ENCODE results near the gene EWSR1. TPM values are rescaled to one million over a fixed set of nuclear protein-coding genes. Genes with fewer than 3 reads are reported as not detected.
"Not testable (repeated sequence)": the region's sequence is repeated elsewhere in the genome, so short reads cannot be mapped to it uniquely, and the experiment has no call there.

The EWSR1 gene
- polyA plus RNA-seq, 6 donors from 2014 or later, result 175 to 252 (median 194) TPM

GRCh38 chr22:29337631-29338284, 69.7 kb downstream of the EWSR1 start:
- H3K27me3 Mint-ChIP-seq, result no peaks in the 10 kb centered on the region
- no peaks in the 10 kb centered on the region for H3K9me3 Mint-ChIP-seq
- ATAC-seq (ENCODE audit: low read depth in 2 of 2) (no peak), DNase-seq (no peak)
- H3K4me3 Mint-ChIP-seq, result no peak overlapping the region
- peak overlapping the region in 4 of 6 donors; percentile 34 to 84 (median 47) for H3K27ac Mint-ChIP-seq
- H3K36me3 Mint-ChIP-seq, result peaks cover 5 to 34% of the 10 kb centered on the region in 2 donors
- H3K4me1 Mint-ChIP-seq, result peaks cover 6 to 19% (median 9%) of the 10 kb centered on the region in 3 donors

GRCh38 chr22:29338398-29338797, 70.3 kb downstream of the EWSR1 start:
- ATAC-seq (ENCODE audit: low read depth in 2 of 2), result no peak

GRCh38 chr22:29339381-29340235, 71.5 kb downstream of the EWSR1 start:
- no peak for DNase-seq
- no peak for ATAC-seq (ENCODE audit: low read depth in 2 of 2)
- Mint-ChIP-seq H3K4me3 (no peak overlapping the region), H3K27me3 (no peaks in the 10 kb centered on the region), H3K9me3 (no peaks in the 10 kb centered on the region), H3K4me1 (peaks cover 3 to 20% (median 9%) of the 10 kb centered on the region in 3 donors), H3K36me3 (peaks cover 5 to 38% of the 10 kb centered on the region in 2 donors), H3K27ac (peak overlapping the region in 2 of 6 donors; percentile 22 to 91)

More at GRCh38 chr22:29338398-29338797, 70.3 kb downstream of the EWSR1 start:
- Mint-ChIP-seq H3K4me1 (peaks cover 4 to 23% (median 9%) of the 10 kb centered on the region in 3 donors), H3K9me3 (no peaks in the 10 kb centered on the region), H3K27ac (no peak overlapping the region), H3K36me3 (peaks cover 5 to 38% of the 10 kb centered on the region in 2 donors), H3K4me3 (no peak overlapping the region), H3K27me3 (no peaks in the 10 kb centered on the region)
- no peak for DNase-seq

GRCh38 chr22:29340566-29340965, 72.5 kb downstream of the EWSR1 start:
- DNase-seq (no peak), ATAC-seq (ENCODE audit: low read depth in 2 of 2) (no peak)
- H3K4me1 Mint-ChIP-seq, result peaks cover 3 to 15% (median 6%) of the 10 kb centered on the region in 3 donors
- no peak overlapping the region for H3K27ac Mint-ChIP-seq
- no peak overlapping the region for H3K4me3 Mint-ChIP-seq
- peaks cover 5 to 33% of the 10 kb centered on the region in 2 donors for H3K36me3 Mint-ChIP-seq
- no peaks in the 10 kb centered on the region for H3K9me3 Mint-ChIP-seq
- H3K27me3 Mint-ChIP-seq, result no peaks in the 10 kb centered on the region

- Mint-ChIP-seq H3K36me3 (peaks cover 5 to 27% of the 10 kb centered on the region in 2 donors), H3K9me3 (no peaks in the 10 kb centered on the region), H3K4me1 (peaks cover 0 to 10% (median 3%) of the 10 kb centered on the region in 3 donors), H3K27ac (no peak overlapping the region), H3K4me3 (no peak overlapping the region), H3K27me3 (no peaks in the 10 kb centered on the region)
- no peak for DNase-seq
- ATAC-seq (ENCODE audit: low read depth in 2 of 2), result no peak
Measured at GRCh38 chr22:29341056-29341848, 73.2 kb downstream of the EWSR1 start.

GRCh38 chr22:29341849-29342127, 73.7 kb downstream of the EWSR1 start:
- Mint-ChIP-seq H3K9me3 (no peaks in the 10 kb centered on the region), H3K27ac (no peak overlapping the region), H3K36me3 (peaks cover 5 to 26% of the 10 kb centered on the region in 2 donors), H3K4me3 (no peak overlapping the region), H3K4me1 (peaks cover 0 to 10% (median 3%) of the 10 kb centered on the region in 3 donors), H3K27me3 (no peaks in the 10 kb centered on the region)
- ATAC-seq (ENCODE audit: low read depth in 2 of 2) (no peak), DNase-seq (no peak)

GRCh38 chr22:29342177-29342576, 74.1 kb downstream of the EWSR1 start:
- H3K9me3 Mint-ChIP-seq, result no peaks in the 10 kb centered on the region
- DNase-seq (no peak), ATAC-seq (ENCODE audit: low read depth in 2 of 2) (no peak)
- no peak overlapping the region for H3K4me3 Mint-ChIP-seq
- H3K4me1 Mint-ChIP-seq, result peaks cover 0 to 10% (median 3%) of the 10 kb centered on the region in 3 donors
- H3K36me3 Mint-ChIP-seq, result peaks cover 6 to 30% of the 10 kb centered on the region in 2 donors
- peak overlapping the region in 1 of 6 donors; percentile 77 for H3K27ac Mint-ChIP-seq
- H3K27me3 Mint-ChIP-seq, result no peaks in the 10 kb centered on the region

- peaks cover 0 to 13% (median 3%) of the 10 kb centered on the region in 3 donors for H3K4me1 Mint-ChIP-seq
- H3K27ac Mint-ChIP-seq, result peak overlapping the region in 4 of 6 donors; percentile 47 to 78 (median 56)
- no peaks in the 10 kb centered on the region for H3K27me3 Mint-ChIP-seq
- no peak overlapping the region for H3K4me3 Mint-ChIP-seq
- no peak for DNase-seq
- H3K9me3 Mint-ChIP-seq, result no peaks in the 10 kb centered on the region
- ATAC-seq (ENCODE audit: low read depth in 2 of 2), result no peak
- H3K36me3 Mint-ChIP-seq, result peaks cover 12 to 36% of the 10 kb centered on the region in 2 donors
Measured at GRCh38 chr22:29342577-29343312, 74.7 kb downstream of the EWSR1 start.

GRCh38 chr22:29343313-29343805, 75.3 kb downstream of the EWSR1 start:
- Mint-ChIP-seq H3K4me1 (peaks cover 0 to 14% (median 3%) of the 10 kb centered on the region in 3 donors), H3K27ac (peak overlapping the region in 2 of 6 donors; percentile 56), H3K27me3 (no peaks in the 10 kb centered on the region), H3K36me3 (peaks cover 18 to 36% of the 10 kb centered on the region in 2 donors), H3K4me3 (no peak overlapping the region), H3K9me3 (no peaks in the 10 kb centered on the region)
- no peak for ATAC-seq (ENCODE audit: low read depth in 2 of 2)
- DNase-seq, result no peak

GRCh38 chr22:29344137-29344536, 76.1 kb downstream of the EWSR1 start:
- Mint-ChIP-seq H3K4me1 (peaks cover 0 to 16% (median 3%) of the 10 kb centered on the region in 3 donors), H3K27ac (peak overlapping the region in 1 of 6 donors; percentile 24), H3K9me3 (no peaks in the 10 kb centered on the region), H3K27me3 (no peaks in the 10 kb centered on the region), H3K4me3 (no peak overlapping the region), H3K36me3 (peaks cover 22 to 31% of the 10 kb centered on the region in 2 donors)
- DNase-seq (no peak), ATAC-seq (ENCODE audit: low read depth in 2 of 2) (no peak)

- Mint-ChIP-seq H3K4me1 (peaks cover 0 to 14% (median 0%) of the 10 kb centered on the region in 3 donors), H3K27ac (peak overlapping the region in 1 of 6 donors; percentile 10), H3K36me3 (peaks cover 21 to 26% of the 10 kb centered on the region in 2 donors)
- not testable (repeated sequence) for H3K4me3 Mint-ChIP-seq; ATAC-seq (ENCODE audit: low read depth in 2 of 2); H3K27me3 Mint-ChIP-seq; DNase-seq; H3K9me3 Mint-ChIP-seq
Measured at GRCh38 chr22:29344889-29345288, 76.8 kb downstream of the EWSR1 start.

GRCh38 chr22:29345932-29346331, 77.9 kb downstream of the EWSR1 start:
- DNase-seq, result no peak
- H3K36me3 Mint-ChIP-seq, result peaks cover 21 to 29% of the 10 kb centered on the region in 2 donors
- no peaks in the 10 kb centered on the region for H3K27me3 Mint-ChIP-seq
- H3K9me3 Mint-ChIP-seq, result no peaks in the 10 kb centered on the region
- peak overlapping the region in 1 of 6 donors; percentile 59 for H3K27ac Mint-ChIP-seq
- no peak for ATAC-seq (ENCODE audit: low read depth in 2 of 2)
- no peak overlapping the region for H3K4me3 Mint-ChIP-seq
- H3K4me1 Mint-ChIP-seq, result peaks cover 0 to 14% (median 0%) of the 10 kb centered on the region in 3 donors
